ENCODE data around the gene CAPSL. TPM values are rescaled to one million over a fixed set of nuclear protein-coding genes. Genes with fewer than 3 reads are reported as not detected.

The CAPSL gene
- total and polyA plus RNA-seq, 2 donors (not counting 1 experiment from before 2014, with no cell fraction given): not detected

DNA sequence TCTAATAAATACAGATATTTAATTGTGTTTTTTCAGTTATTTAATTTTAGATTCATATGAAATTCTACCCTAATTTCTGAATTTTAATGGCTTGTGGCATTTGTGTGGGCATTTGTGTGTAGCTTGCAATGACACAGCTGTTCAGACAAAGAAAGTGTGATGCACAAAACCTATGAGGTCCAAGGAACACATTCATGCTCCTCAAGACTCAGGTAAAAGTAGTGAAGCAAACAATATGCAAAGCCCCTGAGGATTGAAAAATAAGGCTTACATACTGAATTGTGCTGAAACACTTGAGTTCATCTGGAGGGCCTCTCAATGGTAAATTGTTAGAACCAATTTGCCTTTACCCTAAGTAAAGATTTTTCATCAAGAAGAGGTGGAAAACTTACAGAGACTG is 53.6 kb downstream of the CAPSL start:
- Histone ChIP-seq H2AFZ (ENCODE audit: insufficient read depth, low read depth, low read length, poor library complexity, severe bottlenecking) (no peak overlapping the region), H3K4me2 (replicated peaks; ENCODE audit: low read depth, low read length, poor library complexity, severe bottlenecking) (no peak overlapping the region), H3K4me1 (ENCODE audit: control insufficient read depth in 2 of 2, insufficient read depth in 2 of 2, low read length in 2 of 2) (peaks cover 4 to 6% of the 10 kb centered on the region in 2 donors), H4K20me1 (ENCODE audit: control insufficient read depth, insufficient read depth, low read length, poor library complexity, severe bottlenecking) (no peaks in the 10 kb centered on the region), H3K79me2 (ENCODE audit: control insufficient read depth, insufficient read depth, low read length) (no peaks in the 10 kb centered on the region), H3K4me3 (ENCODE audit: control extremely low read depth in 1 of 5, extremely low read depth in 1 of 5, insufficient read depth in 1 of 5, low read depth in 2 of 5, low read length in 4 of 5) (no peak overlapping the region), H3K9me3 (ENCODE audit: control extremely low read depth in 1 of 3, control insufficient read depth in 2 of 3, insufficient read depth in 1 of 3, low read length in 2 of 3) (no peaks in the 10 kb centered on the region), H3K27ac (ENCODE audit: low read length in 2 of 2) (no peak overlapping the region), H3K36me3 (replicated peaks in 1 of 2; ENCODE audit: control extremely low read depth in 1 of 2, control insufficient read depth in 1 of 2, extremely low read depth in 1 of 2, insufficient read depth in 2 of 2, low read length in 1 of 2) (no peaks in the 10 kb centered on the region), H3K9ac (ENCODE audit: low read length) (no peak overlapping the region), H3K27me3 (replicated peaks in 1 of 4; ENCODE audit: control extremely low read depth in 1 of 4, control insufficient read depth in 3 of 4, insufficient read depth in 4 of 4, low read length in 3 of 4) (peaks cover 0 to 2% (median 0%) of the 10 kb centered on the region in 4 experiments)
- H3K9me3 Mint-ChIP-seq (ENCODE audit: insufficient read depth): no peaks in the 10 kb centered on the region
- no peak for TF ChIP-seq EZH2 (IDR thresholded peaks at IDR 0.05; ENCODE audit: borderline replicate concordance, insufficient read depth, low read depth, low read length, poor library complexity, severe bottlenecking)
- TF ChIP-seq, protein P1, sequence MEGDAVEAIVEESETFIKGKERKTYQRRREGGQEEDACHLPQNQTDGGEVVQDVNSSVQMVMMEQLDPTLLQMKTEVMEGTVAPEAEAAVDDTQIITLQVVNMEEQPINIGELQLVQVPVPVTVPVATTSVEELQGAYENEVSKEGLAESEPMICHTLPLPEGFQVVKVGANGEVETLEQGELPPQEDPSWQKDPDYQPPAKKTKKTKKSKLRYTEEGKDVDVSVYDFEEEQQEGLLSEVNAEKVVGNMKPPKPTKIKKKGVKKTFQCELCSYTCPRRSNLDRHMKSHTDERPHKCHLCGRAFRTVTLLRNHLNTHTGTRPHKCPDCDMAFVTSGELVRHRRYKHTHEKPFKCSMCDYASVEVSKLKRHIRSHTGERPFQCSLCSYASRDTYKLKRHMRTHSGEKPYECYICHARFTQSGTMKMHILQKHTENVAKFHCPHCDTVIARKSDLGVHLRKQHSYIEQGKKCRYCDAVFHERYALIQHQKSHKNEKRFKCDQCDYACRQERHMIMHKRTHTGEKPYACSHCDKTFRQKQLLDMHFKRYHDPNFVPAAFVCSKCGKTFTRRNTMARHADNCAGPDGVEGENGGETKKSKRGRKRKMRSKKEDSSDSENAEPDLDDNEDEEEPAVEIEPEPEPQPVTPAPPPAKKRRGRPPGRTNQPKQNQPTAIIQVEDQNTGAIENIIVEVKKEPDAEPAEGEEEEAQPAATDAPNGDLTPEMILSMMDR (IDR thresholded peaks at IDR 0.05): no peak
- ChIA-PET POLR2A (no interaction called here), CTCF (no interaction called here)
- H3K4me1 Mint-ChIP-seq: peaks cover 6% of the 10 kb centered on the region
- intact Hi-C loops (cut with micrococcal nuclease): no loop called here
- peaks cover 8% of the 10 kb centered on the region for H3K27me3 Mint-ChIP-seq
- H3K4me3 Mint-ChIP-seq: no peak overlapping the region
- ATAC-seq (ENCODE audit: low read depth) (no peak), DNase-seq (no peak)
- no peak overlapping the region for H3K27ac Mint-ChIP-seq

DNA sequence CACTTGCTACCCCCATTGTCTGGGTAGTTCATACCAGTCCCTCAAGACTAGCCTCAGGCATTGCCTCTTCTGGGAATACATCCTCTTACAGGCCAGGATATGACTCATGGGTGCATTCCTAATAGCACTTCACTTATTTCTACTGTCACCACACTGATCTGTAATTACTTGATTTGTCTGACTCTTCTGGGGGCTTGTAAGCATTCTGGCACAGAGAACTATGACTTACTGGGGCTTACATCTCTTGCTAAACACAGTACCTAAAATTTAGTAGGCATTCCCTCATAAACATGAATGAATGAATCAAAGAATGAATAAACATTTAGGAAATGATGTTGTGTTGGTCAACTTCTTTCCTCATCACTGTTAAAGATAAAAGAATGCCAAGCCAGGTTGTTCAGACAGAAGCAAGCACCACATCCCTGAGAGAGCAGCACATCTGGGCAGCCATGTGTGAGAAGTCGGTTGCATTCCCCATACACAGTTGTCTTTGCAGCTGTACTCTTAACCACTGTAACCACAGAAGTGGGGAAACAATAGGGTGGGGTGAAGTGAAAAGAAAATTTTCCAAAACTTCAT is 54.1 kb downstream of the CAPSL start:
- Mint-ChIP-seq H3K27me3 (peaks cover 8% of the 10 kb centered on the region), H3K4me1 (peaks cover 6% of the 10 kb centered on the region), H3K4me3 (no peak overlapping the region), H3K27ac (no peak overlapping the region), H3K9me3 (ENCODE audit: insufficient read depth) (no peaks in the 10 kb centered on the region)
- ChIA-PET POLR2A (no interaction called here), CTCF (no interaction called here)
- peaks cover 4 to 6% of the 10 kb centered on the region in 2 donors for H3K4me1 ChIP-seq (ENCODE audit: control insufficient read depth in 2 of 2, insufficient read depth in 2 of 2, low read length in 2 of 2)
- no peaks in the 10 kb centered on the region for H3K36me3 ChIP-seq (replicated peaks in 1 of 2; ENCODE audit: control extremely low read depth in 1 of 2, control insufficient read depth in 1 of 2, extremely low read depth in 1 of 2, insufficient read depth in 2 of 2, low read length in 1 of 2)
- H3K4me2 ChIP-seq (replicated peaks; ENCODE audit: low read depth, low read length, poor library complexity, severe bottlenecking): no peak overlapping the region
- no peak overlapping the region for H3K9ac ChIP-seq (ENCODE audit: low read length)
- H4K20me1 ChIP-seq (ENCODE audit: control insufficient read depth, insufficient read depth, low read length, poor library complexity, severe bottlenecking): no peaks in the 10 kb centered on the region
- TF ChIP-seq, protein P1 (IDR thresholded peaks at IDR 0.05): no peak
- TF ChIP-seq EZH2 (IDR thresholded peaks at IDR 0.05; ENCODE audit: borderline replicate concordance, insufficient read depth, low read depth, low read length, poor library complexity, severe bottlenecking): no peak
- no peak overlapping the region for H2AFZ ChIP-seq (ENCODE audit: insufficient read depth, low read depth, low read length, poor library complexity, severe bottlenecking)
- peak; percentile 51 for ATAC-seq (ENCODE audit: low read depth)
- no peaks in the 10 kb centered on the region for H3K79me2 ChIP-seq (ENCODE audit: control insufficient read depth, insufficient read depth, low read length)
- no peak overlapping the region for H3K27ac ChIP-seq (ENCODE audit: low read length in 2 of 2)
- no CpG with 5 or more reads among the region's 1 CpG for WGBS (ENCODE audit: insufficient coverage)
- no peaks in the 10 kb centered on the region for H3K9me3 ChIP-seq (ENCODE audit: control extremely low read depth in 1 of 3, control insufficient read depth in 2 of 3, insufficient read depth in 1 of 3, low read length in 2 of 3)
- H3K4me3 ChIP-seq (ENCODE audit: control extremely low read depth in 1 of 5, extremely low read depth in 1 of 5, insufficient read depth in 1 of 5, low read depth in 2 of 5, low read length in 4 of 5): no peak overlapping the region
- no peak for DNase-seq
- intact Hi-C loops (cut with micrococcal nuclease): no loop called here
- H3K27me3 ChIP-seq (replicated peaks in 1 of 4; ENCODE audit: control extremely low read depth in 1 of 4, control insufficient read depth in 3 of 4, insufficient read depth in 4 of 4, low read length in 3 of 4): peaks cover 0 to 2% (median 0%) of the 10 kb centered on the region in 4 experiments

All from B cell (primary cell).